DMS79 treated with DMSO at 0.1 percent for 48 hours (cell line): Measurements from ENCODE around the gene ARHGDIG.
"Not testable (repeated sequence)": the region's sequence is repeated elsewhere in the genome, so short reads cannot be mapped to it uniquely, and the experiment has no call there.

Source experiments
- DNase-seq: peaks from one replicate; lab custom pipeline; 2025; lab: John Stamatoyannopoulos, UW

The ARHGDIG gene

GRCh38 chr16:330741-331140 lies 50.4 kb downstream of the ARHGDIG start:
- DNase-seq, result no peak

GRCh38 chr16:331181-331814 lies 50.9 kb downstream of the ARHGDIG start:
- not testable (repeated sequence) for DNase-seq
